ENCODE data around the gene KCTD17. TPM values are rescaled to one million over a fixed set of nuclear protein-coding genes. Genes with fewer than 3 reads are reported as not detected.

KCTD17 gene
- total RNA-seq, 8 experiments from 2014 or later: 13.9 to 62.2 (median 26.5) TPM

Other genes starting within 250 kb of the KCTD17 start
- gene PVALB, start 234.7 kb upstream of the KCTD17 start, total RNA-seq: 1 to 10 TPM in 1 of 8 experiments, under 1 TPM in 3, not detected in 4; 0.76 to 1.7 (median 0.87) TPM
- under 1 TPM in 3 of 8 experiments, not detected in 5; 0.05 to 0.81 (median 0.21) TPM for gene NCF4, start 190.7 kb upstream of the KCTD17 start, total RNA-seq
- gene CSF2RB, start 138.1 kb upstream of the KCTD17 start, total RNA-seq: under 1 TPM in 5 of 8 experiments, not detected in 3; 0.08 to 0.38 (median 0.10) TPM
- 10 to 100 TPM in 4 of 8 experiments, 1 to 10 TPM in 4; 5.5 to 49.5 (median 10.3) TPM for gene TST, start 32.3 kb upstream of the KCTD17 start, total RNA-seq
- gene MPST, start 32.0 kb upstream of the KCTD17 start, total RNA-seq: 10 to 100 TPM; 18.3 to 43.2 (median 22.7) TPM
- gene TMPRSS6, start 58.0 kb downstream of the KCTD17 start, total RNA-seq: under 1 TPM in 7 of 8 experiments, not detected in 1; 0.05 to 0.56 (median 0.18) TPM
- 1 to 10 TPM in 3 of 8 experiments, under 1 TPM in 4, not detected in 1; under 0.01 to 5.7 (median 0.85) TPM for gene IL2RB, start 98.2 kb downstream of the KCTD17 start, total RNA-seq
- gene C1QTNF6, start 136.5 kb downstream of the KCTD17 start, total RNA-seq: 100 to 1,000 TPM in 1 of 8 experiments, 10 to 100 TPM in 3, 1 to 10 TPM in 4; 2.7 to 116 (median 12.6) TPM
- gene SSTR3, start 160.7 kb downstream of the KCTD17 start, total RNA-seq: 1 to 10 TPM in 1 of 8 experiments, under 1 TPM in 6, not detected in 1; 0.09 to 1.1 (median 0.25) TPM
- 10 to 100 TPM in 3 of 8 experiments, 1 to 10 TPM in 1, under 1 TPM in 3, not detected in 1; 0.33 to 94.3 (median 3.1) TPM for gene RAC2, start 192.5 kb downstream of the KCTD17 start, total RNA-seq
- 1 to 10 TPM in 3 of 8 experiments, under 1 TPM in 2, not detected in 3; 0.50 to 2.9 (median 1.6) TPM for gene CYTH4, start 230.8 kb downstream of the KCTD17 start, total RNA-seq